Renal cortical epithelial cell (primary cell): ENCODE data around the gene INTS6. TPM values are rescaled to one million over a fixed set of nuclear protein-coding genes. Genes with fewer than 3 reads are reported as not detected.
A peak's percentile ranks its signal among the peaks of the same experiment; 100 is the strongest.
"Not testable (repeated sequence)": the region's sequence is repeated elsewhere in the genome, so short reads cannot be mapped to it uniquely, and the experiment has no call there.

ENCODE experiments used
- DNase-seq: peaks from one replicate; pipeline ENCODE4 v3.0.0-alpha.2; 2011; ENCODE audit warnings: low read depth
- total RNA-seq: library from RNA; depleted of rRNA; stranded (reverse); fragments of >200 nt; gene quantifications from 2 replicates; pipeline ENCODE4 v1.2.3, GENCODE V29; 2014

INTS6 gene
- total RNA-seq, 1 donor from 2014 or later = 59.2 TPM

DNA sequence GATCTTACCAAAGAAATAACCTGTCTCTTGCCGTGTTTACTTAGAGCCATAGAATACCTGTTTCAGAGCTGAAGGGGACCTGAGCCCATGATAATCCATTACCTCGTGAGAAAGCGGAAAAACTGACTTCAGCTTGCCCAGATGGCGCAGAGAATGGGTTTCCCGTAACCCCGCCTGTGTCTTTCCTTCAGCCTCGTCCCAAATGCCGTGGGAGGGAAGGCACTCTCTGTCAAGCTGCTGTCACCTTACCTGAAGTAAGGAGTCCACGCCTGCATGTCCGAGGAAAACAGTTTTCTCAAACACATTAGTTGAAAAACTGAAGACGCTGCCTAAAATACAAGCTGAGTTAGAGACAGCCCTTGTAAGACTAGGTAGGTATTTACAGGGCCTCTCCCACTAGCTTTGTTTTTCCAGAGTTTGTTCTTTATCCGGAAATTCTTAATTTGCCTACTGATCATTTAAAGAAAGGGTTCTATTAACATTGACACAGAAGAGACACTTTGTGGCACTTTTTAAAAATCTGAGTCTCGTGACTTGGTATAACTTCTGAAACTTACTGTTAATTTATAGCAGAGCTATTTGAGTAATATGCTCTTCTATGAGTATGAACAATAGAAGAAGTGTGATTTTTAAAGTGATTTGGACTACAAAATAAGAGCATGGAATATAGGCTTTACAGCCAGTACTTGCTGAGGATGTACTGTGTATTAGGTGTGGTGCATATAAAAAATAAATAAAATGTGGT, 1.3 kb upstream of the INTS6 start:
- DNase-seq = peak; percentile 13

DNA sequence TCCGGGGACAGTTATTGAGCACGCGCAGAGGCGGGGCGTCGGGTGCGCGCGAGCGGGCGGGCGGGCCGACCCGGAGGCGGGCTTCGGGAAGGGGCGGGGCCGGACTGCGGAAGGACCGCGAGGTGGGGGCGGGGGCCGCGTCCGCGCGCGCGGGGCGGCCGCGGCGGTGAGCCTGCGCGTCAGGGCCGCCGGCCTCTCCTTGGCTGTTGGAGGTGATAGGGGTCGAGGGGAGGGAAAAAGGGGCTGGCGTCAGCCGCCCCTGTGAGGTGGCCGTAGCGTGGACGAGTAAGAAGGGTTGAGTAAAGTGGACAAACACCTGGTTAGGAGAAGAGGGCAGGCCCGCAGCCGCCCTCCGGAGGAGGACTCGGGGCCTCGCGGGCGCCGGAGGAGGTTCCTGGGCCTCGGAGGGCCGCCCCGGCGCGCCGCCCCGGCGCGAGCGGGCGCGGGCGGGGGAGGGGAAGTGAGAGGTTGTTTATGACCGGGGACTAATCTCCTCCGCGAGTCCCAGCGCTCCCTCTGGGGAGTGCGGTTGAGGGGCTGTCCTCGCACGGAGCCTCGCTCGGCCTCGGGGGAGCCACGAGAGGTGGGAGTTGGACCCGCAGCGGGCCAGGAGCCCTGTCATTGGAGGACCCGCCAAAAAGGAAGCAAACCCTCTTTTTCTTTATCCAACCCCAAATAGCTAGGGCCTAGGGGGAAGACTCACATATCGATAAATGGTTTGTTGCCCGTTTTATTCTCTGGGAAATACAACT, 547 bp upstream of the INTS6 start:
- DNase-seq = peak; percentile 81

- DNase-seq = peak; percentile 41
Measured at GRCh38 chr13:51451467-51452360, 1.1 kb downstream of the INTS6 start.

DNA sequence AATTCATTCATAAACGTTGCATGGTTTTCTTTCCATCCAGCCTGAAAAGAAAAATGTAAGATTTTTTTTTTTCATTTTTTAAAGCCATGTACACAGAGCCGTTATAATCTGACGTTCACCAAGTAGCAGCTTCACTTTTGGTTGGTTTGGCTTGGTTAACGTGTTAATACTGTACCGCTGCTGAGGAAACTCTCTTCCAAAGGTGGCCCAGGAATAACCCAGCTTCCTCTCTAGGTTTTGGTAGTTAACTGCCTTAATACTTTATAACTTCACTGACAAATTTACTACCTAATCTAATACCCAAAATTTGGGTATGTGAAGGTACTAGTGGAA, 1.7 kb downstream of the INTS6 start:
- no peak for DNase-seq

GRCh38 chr13:51449018-51449417, 3.8 kb downstream of the INTS6 start:
- no peak for DNase-seq

DNA sequence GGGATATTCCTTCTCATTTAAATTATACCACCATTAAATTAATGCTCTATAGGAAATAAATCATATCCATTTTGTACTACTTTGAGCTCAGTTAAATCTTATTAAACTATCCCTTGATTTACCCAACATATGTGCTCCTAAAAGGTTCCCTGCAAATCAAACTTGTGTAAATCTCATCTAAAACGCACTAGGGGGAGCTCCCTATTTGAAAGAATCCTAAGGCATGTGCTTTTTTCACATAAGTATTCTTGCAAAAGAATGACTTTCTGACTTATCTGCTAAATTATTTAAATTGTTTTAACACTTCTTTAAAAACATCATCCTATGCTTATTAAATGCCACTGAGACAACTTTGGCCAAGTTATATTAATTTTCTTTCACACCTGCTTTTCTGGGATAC, 7.9 kb downstream of the INTS6 start:
- DNase-seq = peak; percentile 57

GRCh38 chr13:51440381-51440780, 12.5 kb downstream of the INTS6 start:
- no peak for DNase-seq

GRCh38 chr13:51437550-51438127, 15.2 kb downstream of the INTS6 start:
- no peak for DNase-seq

DNA sequence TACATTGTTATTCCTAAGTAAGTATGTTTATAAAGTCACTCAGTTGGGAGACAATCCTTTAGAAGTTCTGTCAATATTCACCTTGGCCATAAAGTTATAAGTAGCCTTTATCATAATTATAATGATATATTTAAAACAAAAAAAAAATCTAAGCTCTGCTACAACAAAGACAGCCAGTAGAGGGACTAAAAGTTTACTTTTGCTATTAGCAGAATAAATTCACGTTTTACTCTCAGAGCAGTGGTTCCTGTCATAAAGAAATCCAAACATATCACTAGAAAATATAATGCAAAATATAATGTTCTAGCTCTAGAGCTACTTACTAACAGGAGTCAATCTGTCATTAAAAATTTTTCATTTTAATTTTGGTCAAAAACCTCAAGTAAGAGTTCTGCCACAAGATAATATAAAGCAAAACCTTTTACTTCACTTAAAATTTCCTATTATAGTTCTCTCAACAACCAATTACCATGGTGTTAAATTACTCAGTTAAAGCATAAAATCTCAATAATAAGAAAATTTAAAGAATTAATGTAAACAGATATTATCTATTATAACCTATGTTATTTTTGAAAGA, 17.7 kb downstream of the INTS6 start:
- DNase-seq = no peak

- DNase-seq = no peak
Measured at GRCh38 chr13:51432576-51432975, 20.3 kb downstream of the INTS6 start.

GRCh38 chr13:51426982-51427381, 25.9 kb downstream of the INTS6 start:
- no peak for DNase-seq

DNA sequence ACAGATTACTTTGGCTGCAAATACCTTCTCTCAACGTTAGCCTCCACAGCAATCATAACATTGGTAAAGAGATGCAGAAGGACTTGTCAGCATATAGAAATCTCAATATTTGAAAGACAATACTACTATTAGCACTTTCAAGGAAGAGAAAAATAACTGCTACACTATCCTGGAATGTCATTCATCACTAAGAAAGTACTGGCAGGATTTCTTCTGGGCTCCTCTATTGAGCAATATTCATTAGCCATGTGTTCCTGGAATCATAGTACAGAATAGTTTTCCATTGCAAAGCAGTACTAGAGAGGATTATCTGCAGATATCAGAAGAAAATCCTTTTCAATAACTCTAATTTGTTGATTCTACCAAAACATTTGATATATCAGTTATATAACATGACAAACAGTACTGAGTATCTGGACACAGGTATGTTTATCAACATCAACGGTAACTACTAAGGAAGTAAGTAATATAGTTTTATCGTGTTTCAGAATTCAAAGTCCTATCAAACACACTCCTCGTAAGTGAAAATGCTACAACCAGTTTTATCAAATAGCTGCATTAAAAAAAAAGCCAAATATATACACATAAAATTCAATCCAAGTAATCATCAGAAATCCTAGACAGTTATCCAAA, 27.3 kb downstream of the INTS6 start:
- DNase-seq = peak; percentile 71

DNA sequence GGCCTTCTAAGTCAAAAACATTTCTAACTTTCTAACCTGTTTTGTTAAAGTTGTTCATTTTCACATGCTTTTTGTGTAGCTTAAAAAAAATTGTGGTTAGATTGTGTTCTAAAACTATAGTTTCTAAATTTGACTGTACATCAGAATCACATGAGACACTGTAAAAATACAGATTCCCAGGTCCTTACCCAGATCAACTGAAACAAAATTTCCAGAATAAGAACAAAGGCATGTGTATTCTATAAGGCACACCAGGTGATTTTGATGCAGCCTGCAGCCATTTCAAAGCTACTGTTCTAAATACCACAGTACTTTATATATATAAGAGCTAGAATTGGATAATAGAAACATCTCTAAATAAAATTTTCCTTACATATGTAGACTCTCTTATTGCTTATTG, 29.1 kb downstream of the INTS6 start:
- no peak for DNase-seq

DNA sequence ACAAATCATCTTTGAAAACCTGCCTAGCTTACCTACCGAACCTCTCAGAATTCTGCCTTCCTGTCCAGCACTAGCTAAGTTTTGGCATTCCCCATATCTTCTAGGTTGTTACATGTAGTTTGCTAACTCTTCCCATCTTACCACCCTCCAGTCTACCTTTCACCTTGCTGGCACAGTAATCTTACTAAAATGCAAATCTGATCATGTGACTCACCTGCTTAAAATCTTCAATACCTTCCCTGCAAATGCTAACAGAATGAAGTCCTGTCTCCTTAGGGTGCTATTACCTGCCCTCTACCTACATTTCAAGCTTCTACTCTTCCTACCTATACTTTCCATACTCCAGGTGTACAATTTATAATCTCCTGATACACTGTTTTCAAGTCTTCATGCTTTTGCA, 30.4 kb downstream of the INTS6 start:
- no peak for DNase-seq

- DNase-seq = peak; percentile 43
Measured at GRCh38 chr13:51420681-51421490, 31.9 kb downstream of the INTS6 start.

DNA sequence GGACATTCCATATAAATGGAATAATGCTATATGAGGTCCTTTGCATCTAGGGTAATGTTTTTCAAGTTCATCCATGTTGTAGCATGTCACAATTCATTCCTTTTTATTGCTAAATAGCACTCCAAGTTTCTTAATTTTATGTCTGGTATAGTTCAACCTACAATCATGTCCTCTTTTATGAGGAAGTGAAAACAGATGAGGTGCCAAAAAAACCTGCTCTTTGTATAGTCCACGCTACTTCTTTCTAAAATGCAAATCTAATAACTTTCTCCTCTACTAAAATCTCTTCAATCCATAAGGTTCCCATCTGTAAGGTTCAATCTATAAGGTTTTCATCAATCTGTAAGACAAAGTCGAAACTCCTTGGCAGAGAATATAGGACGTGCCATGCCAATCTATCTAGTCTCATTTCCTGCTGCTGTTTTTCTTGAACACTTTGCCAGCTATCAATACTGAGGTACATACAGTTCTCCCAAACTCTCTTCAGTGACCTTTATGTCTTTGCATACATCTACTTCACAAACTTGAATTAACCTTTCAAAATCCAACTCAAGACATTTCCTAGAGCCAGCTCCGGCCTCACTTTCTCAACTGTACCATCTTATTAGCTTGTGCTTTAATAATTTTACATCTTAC, 33.7 kb downstream of the INTS6 start:
- no peak for DNase-seq

GRCh38 chr13:51417716-51418115, 35.1 kb downstream of the INTS6 start:
- no peak for DNase-seq

DNA sequence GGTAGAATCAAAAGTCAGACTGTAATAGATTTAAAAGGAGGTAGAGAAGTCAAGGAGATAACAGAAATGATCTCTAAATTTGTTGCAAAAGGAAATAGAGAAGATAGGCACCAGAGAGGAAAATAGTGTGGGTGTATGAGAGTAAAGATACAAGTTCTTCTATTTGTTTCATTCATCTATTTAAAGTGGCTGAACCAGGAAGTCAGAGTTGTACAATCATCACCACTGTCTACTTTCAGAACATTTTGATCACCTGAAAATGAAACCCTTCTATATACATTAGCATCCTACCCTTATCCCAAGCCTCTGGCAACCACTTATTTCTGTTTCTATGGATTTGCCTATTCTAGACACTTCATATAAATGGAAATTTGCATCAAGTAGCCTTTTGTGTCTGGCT, 36.7 kb downstream of the INTS6 start:
- no peak for DNase-seq

DNA sequence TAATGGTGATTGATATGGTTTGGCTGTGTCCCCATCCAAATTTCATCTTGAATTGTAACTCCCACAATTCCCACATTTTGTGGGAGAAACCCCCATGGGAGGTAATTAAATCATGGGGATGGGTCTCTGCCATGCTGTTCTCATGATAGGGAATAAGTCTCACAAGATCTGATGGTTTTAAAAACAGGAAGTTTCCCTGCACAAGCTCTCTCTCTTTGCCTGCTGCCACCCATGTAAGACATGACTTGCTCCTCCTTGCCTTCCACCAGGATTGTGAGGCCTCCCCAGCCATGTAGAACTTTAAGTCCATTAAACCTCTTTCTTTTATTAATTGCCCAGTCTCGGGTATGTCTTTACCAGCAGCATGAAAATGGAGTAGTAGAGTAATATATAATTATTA, 37.5 kb downstream of the INTS6 start:
- not testable (repeated sequence) for DNase-seq

- no peak for DNase-seq
Measured at GRCh38 chr13:51412431-51412830, 40.4 kb downstream of the INTS6 start.
